Stimulated activated CD4-positive, alpha-beta T cell treated with anti-CD3 and anti-CD28 coated beads, Interleukin-12 subunit alpha, Interleukin-12 subunit beta, amount 100 ng/mL, for 48 hours (primary cell): ENCODE results near the gene RUNX3.
"Not testable (repeated sequence)": the region's sequence is repeated elsewhere in the genome, so short reads cannot be mapped to it uniquely, and the experiment has no call there.

ENCODE experiments used
- DNase-seq, 3 donors: peaks; one replicate each; pipeline ENCODE4 v3.0.0-alpha.2; 2020; ENCODE audit warnings: low read depth in 2 of 3, low spot score in 1 of 3

The RUNX3 gene

DNA sequence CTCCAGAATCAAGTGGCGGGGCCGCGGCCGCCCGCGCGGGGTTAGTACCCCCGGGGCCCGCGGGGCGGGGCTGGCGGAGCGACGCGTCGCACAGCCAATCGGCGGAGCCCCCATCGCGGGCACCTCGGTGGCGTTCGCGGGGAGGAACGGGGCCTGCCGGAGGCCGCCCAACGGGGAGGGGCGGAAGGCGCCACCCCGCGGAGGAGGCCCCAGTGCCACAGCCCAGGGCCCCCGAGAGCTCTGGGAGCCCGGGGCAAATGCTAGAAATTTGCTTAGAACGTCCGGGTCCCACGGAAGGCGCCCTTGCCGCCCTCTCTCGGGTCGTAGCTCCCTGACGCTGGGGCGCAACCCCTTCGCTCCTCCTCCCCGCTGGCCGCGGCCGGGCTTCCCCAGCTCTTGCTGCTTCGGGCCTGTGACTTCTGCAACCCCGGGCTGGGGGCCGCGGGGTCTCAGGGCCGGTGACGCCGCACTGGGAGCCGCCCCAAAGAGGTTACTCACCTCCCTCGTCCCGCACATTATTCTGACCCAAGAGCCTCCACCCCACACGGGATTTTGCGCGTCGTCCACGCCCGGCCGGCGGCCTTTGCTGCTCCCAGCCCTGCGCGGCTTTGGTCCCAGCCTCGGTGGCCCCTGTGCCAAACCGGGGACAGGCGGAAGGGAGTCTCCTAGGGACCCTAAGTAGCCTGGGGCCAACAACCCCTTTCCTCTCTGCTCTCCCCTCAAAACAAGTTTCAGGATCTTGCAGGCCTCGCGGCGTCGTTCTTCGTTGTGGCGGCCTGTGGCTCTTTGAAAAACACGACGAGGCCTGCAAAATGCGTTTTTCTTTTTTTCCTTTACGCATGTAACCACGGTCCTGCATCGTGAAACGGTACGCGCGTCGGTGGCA lies at the start of gene RUNX3:
TSS of gene RUNX3 (minus strand) at position 17 of the 886 bp plus-strand sequence. CDS start 408 bp downstream, outside the sequence.
- peak; percentile 75 to 89 (median 83) for DNase-seq

DNA sequence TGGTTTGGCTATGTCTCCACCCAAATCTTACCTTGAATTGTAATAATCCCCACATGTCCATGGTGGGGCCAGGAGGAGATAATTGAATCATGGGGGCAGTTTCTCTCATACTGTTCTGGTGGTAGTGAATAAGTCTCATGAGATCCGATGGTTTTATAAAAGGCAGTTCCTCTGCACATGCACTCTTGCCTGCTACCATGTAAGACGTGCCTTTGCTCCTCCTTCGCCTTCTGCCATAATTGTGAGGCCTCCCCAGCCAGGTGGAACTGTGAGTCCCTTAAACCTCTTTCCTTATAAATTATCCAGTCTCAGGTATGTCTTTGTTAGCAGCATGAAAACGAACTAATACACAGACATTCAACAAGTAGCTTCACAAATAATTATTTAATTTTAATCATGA lies 49.2 kb upstream of the RUNX3 start:
- DNase-seq: not testable (repeated sequence)

DNA sequence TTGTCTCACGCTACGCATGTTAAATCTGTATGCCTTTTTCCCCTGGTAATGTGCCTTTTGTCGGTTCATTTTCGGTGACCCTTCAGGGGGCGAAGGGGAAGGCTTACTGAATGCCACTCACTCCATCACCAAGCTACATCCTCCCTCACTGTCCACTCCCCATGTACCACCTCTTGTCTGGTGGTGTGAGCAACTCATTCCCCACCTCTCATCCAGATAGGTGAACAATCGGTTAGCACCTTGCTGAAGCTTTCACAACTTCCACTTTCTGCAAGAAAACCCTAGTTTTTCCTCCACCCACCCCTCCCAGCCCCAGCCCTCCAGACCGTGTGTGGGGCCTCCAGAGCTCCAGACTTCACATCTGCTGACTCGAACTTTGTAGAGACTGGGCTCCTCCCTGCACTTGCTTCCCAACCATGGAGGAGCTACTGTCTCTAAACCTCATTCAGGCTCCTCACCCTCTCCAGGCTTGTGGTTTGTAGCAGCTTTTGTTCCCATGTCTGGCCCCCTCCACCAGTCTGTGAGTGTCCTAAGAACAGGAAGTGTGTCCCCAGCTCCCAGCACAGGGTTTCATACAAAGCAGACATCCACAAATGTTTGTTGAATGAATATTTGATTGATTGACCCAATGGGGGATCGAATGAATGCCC lies 48.4 kb upstream of the RUNX3 start:
- DNase-seq: no peak

DNA sequence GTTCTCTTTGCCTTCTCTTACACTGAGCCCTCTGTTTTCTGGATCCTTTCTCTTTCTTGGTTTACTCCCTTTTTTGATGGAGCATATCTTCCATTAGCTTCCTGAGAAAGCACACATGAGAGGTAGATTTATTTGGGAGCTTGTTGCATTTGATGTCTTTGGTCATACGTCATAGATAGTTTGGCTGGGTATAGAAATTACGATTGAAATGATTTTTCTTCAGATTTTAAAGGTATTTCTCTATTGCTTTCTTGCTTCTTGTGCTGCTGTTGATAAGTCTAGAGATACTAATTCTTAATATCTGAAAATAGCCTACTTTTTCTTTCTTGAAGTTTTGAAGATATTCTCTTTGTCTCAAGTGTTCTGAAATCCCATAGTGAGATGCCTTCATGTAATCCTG lies 45.3 kb upstream of the RUNX3 start:
- no peak for DNase-seq

DNA sequence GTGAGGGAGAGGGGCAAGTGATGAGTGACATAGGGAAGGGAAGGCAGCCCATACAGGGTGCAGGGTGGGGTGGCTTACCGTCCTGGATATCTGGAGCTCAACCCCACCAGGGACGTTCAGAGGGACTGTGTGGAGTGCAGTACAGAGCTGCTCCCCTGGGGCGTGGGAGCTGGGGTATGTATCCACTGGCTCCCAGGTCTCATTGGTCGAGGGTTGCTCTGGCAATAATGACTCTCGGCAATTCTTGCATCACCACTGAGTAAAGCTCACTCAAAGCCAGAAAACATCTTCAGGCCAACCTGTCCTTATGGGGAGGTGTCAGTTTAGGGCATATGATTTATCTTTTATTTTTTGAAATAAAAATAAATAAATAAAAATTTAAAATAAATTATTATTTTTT lies 43.2 kb upstream of the RUNX3 start:
- no peak for DNase-seq

DNA sequence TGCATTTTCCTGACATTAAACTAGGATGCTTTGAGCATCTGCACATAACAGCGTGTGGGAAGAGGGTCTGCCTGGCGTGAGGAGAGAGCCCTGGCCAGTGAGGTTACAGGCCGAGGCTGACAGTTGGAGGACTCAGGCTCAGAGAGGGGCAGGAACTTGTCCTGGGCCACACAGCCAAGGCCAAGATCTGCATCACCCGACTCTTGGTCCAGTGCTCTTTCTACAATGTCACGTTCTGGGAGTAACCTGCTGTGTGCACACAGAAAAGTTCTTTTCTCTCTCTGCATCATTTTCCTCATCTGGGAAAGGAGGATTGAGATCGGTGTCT lies 42.8 kb upstream of the RUNX3 start:
- DNase-seq: no peak

- no peak for DNase-seq
Measured at GRCh38 chr1:24972221-24972914, 42.3 kb upstream of the RUNX3 start.

- no peak for DNase-seq
Measured at GRCh38 chr1:24970926-24971875, 41.1 kb upstream of the RUNX3 start.

GRCh38 chr1:24970399-24970753 lies 40.3 kb upstream of the RUNX3 start:
- no peak for DNase-seq

GRCh38 chr1:24969596-24970398 lies 39.7 kb upstream of the RUNX3 start:
- DNase-seq: no peak

DNA sequence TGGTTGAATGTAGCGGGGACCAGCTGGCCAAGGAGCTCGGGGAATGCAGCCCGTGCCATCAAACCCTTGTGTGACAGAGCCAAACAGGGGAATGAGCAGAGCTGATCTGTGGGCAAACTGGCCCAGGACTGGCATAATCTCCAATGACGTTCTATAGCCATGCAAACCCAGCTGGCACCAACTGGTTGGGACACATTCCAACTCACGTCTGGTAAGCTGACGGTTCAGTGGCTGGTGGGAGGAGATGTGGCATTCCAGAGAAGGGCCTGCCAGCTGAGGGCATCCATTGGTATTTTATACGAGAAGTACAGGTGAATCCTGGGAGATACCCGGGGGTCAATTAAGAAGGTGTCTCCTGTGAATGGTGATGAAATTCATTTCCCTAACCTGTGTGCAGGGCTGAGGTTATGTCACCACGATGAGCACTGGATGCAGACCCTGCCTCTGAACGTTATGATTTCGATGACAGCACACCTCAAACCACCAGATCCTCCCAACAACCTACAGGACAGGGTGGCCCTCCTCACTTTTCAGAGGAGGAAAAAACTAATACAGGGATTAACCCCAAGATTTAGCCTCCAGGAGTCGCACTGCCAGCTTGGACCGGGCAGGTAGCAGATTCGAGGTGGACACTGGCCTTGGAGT lies 39.0 kb upstream of the RUNX3 start:
- no peak for DNase-seq

DNA sequence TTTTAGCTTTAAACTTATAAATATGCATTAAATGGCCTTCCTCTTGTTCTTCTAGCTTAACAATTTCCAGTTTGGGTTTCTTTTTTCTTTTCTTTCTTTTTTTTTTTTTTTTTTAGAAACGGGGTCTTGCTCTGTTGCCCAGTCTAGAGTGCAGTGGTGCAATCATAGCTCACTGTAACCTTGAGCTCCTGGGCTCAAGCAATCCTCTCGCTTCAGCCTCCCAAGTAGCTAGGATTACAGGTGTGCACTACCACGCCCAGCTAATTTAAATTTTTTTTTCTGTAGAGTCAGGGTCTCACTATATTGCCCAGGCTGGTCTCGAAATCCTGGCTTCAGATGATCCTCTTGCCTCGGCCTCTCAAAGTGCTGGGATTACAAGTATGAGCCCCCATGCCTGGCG lies 37.9 kb upstream of the RUNX3 start:
- DNase-seq: no peak

- DNase-seq: no peak
Measured at GRCh38 chr1:24967555-24967954, 37.5 kb upstream of the RUNX3 start.

GRCh38 chr1:24966724-24967346 lies 36.8 kb upstream of the RUNX3 start:
- peak; percentile 81 to 85 (median 84) for DNase-seq

GRCh38 chr1:24966121-24966723 lies 36.1 kb upstream of the RUNX3 start:
- DNase-seq: no peak

DNA sequence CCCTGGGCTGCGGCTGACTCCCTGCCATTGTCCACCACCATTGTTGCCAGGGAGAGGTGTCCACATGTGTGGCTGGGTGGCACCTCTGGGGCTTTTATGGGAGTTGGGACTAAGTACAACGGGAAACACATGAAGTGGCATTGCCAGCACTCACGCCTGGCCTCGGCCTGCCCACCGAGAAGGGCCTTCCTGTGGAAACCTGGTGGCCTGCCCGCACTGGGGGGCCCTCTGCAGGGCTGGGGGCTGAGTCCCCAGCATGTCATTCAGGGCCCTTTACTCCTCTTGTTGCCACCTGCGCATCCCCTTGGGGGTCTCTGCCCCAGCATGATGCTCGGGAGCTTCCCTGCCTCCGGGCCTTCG lies 35.5 kb upstream of the RUNX3 start:
- no peak for DNase-seq

DNA sequence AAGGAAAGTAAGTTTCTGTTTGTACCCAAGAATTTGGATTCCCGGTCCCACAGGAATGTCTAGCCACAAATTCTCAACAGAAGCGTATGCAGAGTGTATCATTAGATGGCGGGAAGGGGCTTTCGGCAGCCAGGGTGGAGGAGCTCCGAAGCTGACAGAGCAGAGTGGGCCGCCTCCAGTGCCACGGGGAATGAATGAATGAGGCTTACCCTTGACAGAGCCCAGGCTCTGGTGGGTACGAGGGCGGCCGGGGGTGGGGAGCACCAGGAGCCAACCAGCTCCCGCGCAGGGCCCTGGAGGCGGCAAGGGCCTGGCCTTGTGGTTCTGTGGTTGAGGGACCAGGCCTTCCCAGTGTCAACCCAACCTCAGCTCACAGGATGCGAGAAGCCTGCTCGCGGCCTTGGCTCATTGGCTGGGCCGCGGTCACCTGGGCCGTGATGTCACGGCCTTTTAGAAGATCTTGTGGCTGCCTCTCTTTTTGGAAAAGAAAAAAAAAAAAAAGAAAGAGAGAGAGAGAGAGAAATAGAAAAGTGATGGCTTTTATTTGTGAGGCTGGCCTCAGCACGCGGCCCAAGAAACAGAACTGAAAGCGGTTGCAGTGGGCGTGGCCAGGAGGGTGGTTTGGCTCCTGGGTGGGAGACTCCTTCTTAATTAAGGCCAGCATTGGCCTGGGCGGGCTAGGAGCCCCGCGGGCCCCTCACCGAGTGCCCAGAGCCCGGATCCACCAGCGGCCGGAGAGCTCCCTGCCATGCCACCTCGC lies 34.9 kb upstream of the RUNX3 start:
- DNase-seq: peak; percentile 87 to 94 (median 90)
